ENCODE data around the gene ADGRA1.

ADGRA1 gene

GRCh38 chr10:133076274-133077038, 11.3 kb upstream of the ADGRA1 start:
- no peak for DNase-seq (ENCODE audit: low spot score)

GRCh38 chr10:133079836-133080682, 7.7 kb upstream of the ADGRA1 start:
- DNase-seq (ENCODE audit: low spot score) = no peak

GRCh38 chr10:133080683-133081040, 7.1 kb upstream of the ADGRA1 start:
- no peak for DNase-seq (ENCODE audit: low spot score)

GRCh38 chr10:133081636-133082035, 6.1 kb upstream of the ADGRA1 start:
- no peak for DNase-seq (ENCODE audit: low spot score)

GRCh38 chr10:133082685-133083421, 4.9 kb upstream of the ADGRA1 start:
- no peak for DNase-seq (ENCODE audit: low spot score)

- DNase-seq (ENCODE audit: low spot score) = no peak
Observed at GRCh38 chr10:133083422-133084100, 4.2 kb upstream of the ADGRA1 start.

- DNase-seq (ENCODE audit: low spot score) = no peak
Observed at GRCh38 chr10:133084491-133084890, 3.2 kb upstream of the ADGRA1 start.

GRCh38 chr10:133085251-133086125, 2.2 kb upstream of the ADGRA1 start:
- no peak for DNase-seq (ENCODE audit: low spot score)

- DNase-seq (ENCODE audit: low spot score) = no peak
Observed at GRCh38 chr10:133086247-133086646, 1.5 kb upstream of the ADGRA1 start.

GRCh38 chr10:133087045-133087678, 562 bp upstream of the ADGRA1 start:
- DNase-seq (ENCODE audit: low spot score) = no peak

- no peak for DNase-seq (ENCODE audit: low spot score)
Observed at GRCh38 chr10:133088179-133088955, 643 bp downstream of the ADGRA1 start.

- DNase-seq (ENCODE audit: low spot score) = no peak
Observed at GRCh38 chr10:133088956-133089800, 1.5 kb downstream of the ADGRA1 start.

GRCh38 chr10:133090101-133090500, 2.4 kb downstream of the ADGRA1 start:
- DNase-seq (ENCODE audit: low spot score) = no peak

GRCh38 chr10:133090654-133091053, 2.9 kb downstream of the ADGRA1 start:
- no peak for DNase-seq (ENCODE audit: low spot score)

- DNase-seq (ENCODE audit: low spot score) = no peak
Observed at GRCh38 chr10:133091316-133091715, 3.6 kb downstream of the ADGRA1 start.

- no peak for DNase-seq (ENCODE audit: low spot score)
Observed at GRCh38 chr10:133093291-133093690, 5.6 kb downstream of the ADGRA1 start.

GRCh38 chr10:133094286-133094685, 6.6 kb downstream of the ADGRA1 start:
- no peak for DNase-seq (ENCODE audit: low spot score)

- DNase-seq (ENCODE audit: low spot score) = no peak
Observed at GRCh38 chr10:133094866-133095265, 7.1 kb downstream of the ADGRA1 start.

GRCh38 chr10:133095586-133095985, 7.9 kb downstream of the ADGRA1 start:
- DNase-seq (ENCODE audit: low spot score) = no peak

Data from left forelimb (tissue), 1 donor.